Measurements from ENCODE around the gene SEL1L3. TPM values are rescaled to one million over a fixed set of nuclear protein-coding genes. Genes with fewer than 3 reads are reported as not detected.

The SEL1L3 gene
- total RNA-seq, 1 donor from 2014 or later, result 123 TPM

DNA sequence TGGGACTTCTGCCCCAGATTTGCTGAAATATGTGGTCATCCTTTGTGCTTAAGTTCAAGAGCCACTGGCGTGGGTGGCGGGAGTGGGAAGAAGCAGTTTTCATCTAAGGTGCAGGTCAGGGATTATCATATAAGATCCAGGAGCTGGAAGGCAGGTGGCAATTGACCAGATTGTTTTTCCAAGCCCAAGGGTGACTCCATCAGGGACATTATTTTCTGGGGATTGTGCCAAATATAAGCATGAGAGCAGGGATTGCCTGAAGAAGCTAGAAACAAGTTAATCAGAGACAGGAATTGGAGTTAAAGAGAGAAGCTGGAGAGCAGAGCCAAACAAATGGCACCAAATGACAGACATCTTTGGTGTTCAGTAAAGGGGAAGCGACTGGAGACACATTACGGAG, 19.4 kb upstream of the SEL1L3 start:
- Histone ChIP-seq H3K27me3 (ENCODE audit: control insufficient read depth, insufficient read depth, low read length) (no peaks in the 10 kb centered on the region), H3K36me3 (ENCODE audit: control insufficient read depth, insufficient read depth, low read length) (no peaks in the 10 kb centered on the region), H3K4me3 (ENCODE audit: low read depth, low read length) (no peak overlapping the region)
- DNase-seq (ENCODE audit: low read depth), result no peak
- TF ChIP-seq, protein P1, sequence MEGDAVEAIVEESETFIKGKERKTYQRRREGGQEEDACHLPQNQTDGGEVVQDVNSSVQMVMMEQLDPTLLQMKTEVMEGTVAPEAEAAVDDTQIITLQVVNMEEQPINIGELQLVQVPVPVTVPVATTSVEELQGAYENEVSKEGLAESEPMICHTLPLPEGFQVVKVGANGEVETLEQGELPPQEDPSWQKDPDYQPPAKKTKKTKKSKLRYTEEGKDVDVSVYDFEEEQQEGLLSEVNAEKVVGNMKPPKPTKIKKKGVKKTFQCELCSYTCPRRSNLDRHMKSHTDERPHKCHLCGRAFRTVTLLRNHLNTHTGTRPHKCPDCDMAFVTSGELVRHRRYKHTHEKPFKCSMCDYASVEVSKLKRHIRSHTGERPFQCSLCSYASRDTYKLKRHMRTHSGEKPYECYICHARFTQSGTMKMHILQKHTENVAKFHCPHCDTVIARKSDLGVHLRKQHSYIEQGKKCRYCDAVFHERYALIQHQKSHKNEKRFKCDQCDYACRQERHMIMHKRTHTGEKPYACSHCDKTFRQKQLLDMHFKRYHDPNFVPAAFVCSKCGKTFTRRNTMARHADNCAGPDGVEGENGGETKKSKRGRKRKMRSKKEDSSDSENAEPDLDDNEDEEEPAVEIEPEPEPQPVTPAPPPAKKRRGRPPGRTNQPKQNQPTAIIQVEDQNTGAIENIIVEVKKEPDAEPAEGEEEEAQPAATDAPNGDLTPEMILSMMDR (IDR thresholded peaks at IDR 0.05; ENCODE audit: insufficient read depth, low read length, poor library complexity, severe bottlenecking), result no peak

DNA sequence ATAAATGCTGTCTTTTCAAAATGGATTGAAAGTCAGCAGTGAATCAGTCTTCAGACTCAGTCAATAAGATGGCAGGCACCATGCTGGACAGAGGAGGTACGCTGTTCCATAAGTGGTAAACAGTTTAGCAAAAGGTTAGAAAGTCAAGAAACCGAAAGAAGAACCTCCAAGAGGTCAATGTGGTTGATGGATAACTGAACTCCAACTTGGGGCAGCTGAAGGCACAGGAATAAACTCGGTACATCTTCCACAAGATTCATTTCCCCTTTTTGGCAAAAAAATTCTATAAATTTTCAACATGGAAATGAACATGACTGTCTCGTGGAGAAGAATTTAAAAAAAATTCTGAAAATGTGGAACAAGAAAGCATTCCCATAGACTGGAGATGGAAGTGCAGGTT, 18.4 kb upstream of the SEL1L3 start:
- Histone ChIP-seq H3K27me3 (ENCODE audit: control insufficient read depth, insufficient read depth, low read length) (no peaks in the 10 kb centered on the region), H3K36me3 (ENCODE audit: control insufficient read depth, insufficient read depth, low read length) (no peaks in the 10 kb centered on the region), H3K4me3 (ENCODE audit: low read depth, low read length) (no peak overlapping the region)
- DNase-seq (ENCODE audit: low read depth), result no peak
- TF ChIP-seq, protein P1 (IDR thresholded peaks at IDR 0.05; ENCODE audit: insufficient read depth, low read length, poor library complexity, severe bottlenecking), result no peak

- TF ChIP-seq, protein P1 (IDR thresholded peaks at IDR 0.05; ENCODE audit: insufficient read depth, low read length, poor library complexity, severe bottlenecking), result no peak
- H3K36me3 ChIP-seq (ENCODE audit: control insufficient read depth, insufficient read depth, low read length), result no peaks in the 10 kb centered on the region
- no peak for DNase-seq (ENCODE audit: low read depth)
- H3K4me3 ChIP-seq (ENCODE audit: low read depth, low read length), result no peak overlapping the region
- H3K27me3 ChIP-seq (ENCODE audit: control insufficient read depth, insufficient read depth, low read length), result no peaks in the 10 kb centered on the region
Observed at GRCh38 chr4:25879991-25880651, 17.3 kb upstream of the SEL1L3 start.

GRCh38 chr4:25879587-25879986, 16.8 kb upstream of the SEL1L3 start:
- DNase-seq (ENCODE audit: low read depth), result no peak
- H3K36me3 ChIP-seq (ENCODE audit: control insufficient read depth, insufficient read depth, low read length), result no peaks in the 10 kb centered on the region
- TF ChIP-seq, protein P1 (IDR thresholded peaks at IDR 0.05; ENCODE audit: insufficient read depth, low read length, poor library complexity, severe bottlenecking), result no peak
- H3K27me3 ChIP-seq (ENCODE audit: control insufficient read depth, insufficient read depth, low read length), result no peaks in the 10 kb centered on the region
- no peak overlapping the region for H3K4me3 ChIP-seq (ENCODE audit: low read depth, low read length)

DNA sequence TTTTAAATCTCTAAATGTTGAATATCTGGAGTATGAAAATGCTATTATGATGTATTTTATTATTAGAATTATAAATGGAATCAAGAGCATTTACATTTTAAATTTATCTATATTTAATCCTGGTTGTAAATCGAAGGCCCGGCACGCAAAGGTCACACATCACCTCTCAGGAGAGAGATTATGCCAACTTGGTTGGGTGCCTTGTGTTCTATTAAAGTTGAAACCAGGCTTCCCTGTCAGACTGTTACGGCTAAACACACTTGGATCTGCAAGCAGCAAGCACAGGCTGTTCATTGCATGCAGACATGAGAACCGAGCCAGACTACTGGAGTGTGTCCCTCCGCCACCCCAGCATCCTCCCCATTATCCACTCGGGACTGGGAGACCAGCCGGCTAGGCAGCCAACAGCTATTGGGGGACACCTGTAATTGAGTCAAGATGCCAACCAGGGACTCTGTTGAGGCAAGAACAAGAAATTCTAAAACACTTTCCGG, 16.4 kb upstream of the SEL1L3 start:
- Histone ChIP-seq H3K4me3 (ENCODE audit: low read depth, low read length) (no peak overlapping the region), H3K27me3 (ENCODE audit: control insufficient read depth, insufficient read depth, low read length) (no peaks in the 10 kb centered on the region)

More for the DNA sequence above, 16.4 kb upstream of the SEL1L3 start:
- TF ChIP-seq, protein P1 (IDR thresholded peaks at IDR 0.05; ENCODE audit: insufficient read depth, low read length, poor library complexity, severe bottlenecking), result no peak
- DNase-seq (ENCODE audit: low read depth), result no peak
- H3K36me3 ChIP-seq (ENCODE audit: control insufficient read depth, insufficient read depth, low read length), result no peaks in the 10 kb centered on the region
